ENCODE results near the gene NPY1R. TPM values are rescaled to one million over a fixed set of nuclear protein-coding genes. Genes with fewer than 3 reads are reported as not detected.

NPY1R gene
- total RNA-seq, 1 experiment from 2014 or later = 0.39 TPM

DNA sequence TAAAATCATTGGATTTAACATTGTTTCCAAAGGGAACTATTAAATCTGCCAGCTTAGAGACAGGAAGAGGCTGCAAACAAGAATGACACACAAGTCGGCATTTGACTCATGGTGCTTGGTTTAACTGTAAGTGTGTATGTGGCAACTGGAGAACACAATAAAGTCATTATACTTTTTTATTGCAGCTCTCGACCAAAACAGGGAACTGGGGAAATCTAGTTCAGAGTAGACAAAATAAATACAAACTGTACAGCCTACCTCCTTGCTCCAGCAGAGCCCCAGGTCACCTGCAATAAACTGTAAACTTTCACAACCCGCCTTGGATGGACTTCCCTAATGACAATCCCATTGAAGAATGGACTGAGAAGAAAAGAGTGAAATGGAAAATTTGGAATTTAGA is 35.3 kb upstream of the NPY1R start:
- ChIA-PET POLR2A (no interaction called here), CTCF (no interaction called here), RAD21 (ENCODE audit: low non-redundant PET in 1 of 2, low total read pairs in 2 of 2, uncharacterized antibody in 2 of 2, unreplicated experiment in 2 of 2) (no interaction called here)
- H3K27ac ChIP-seq (ENCODE audit: low read depth, low read length) = no peak overlapping the region
- no peak for DNase-seq (ENCODE audit: low read depth, low spot score)
- H3K9me2 ChIP-seq (ENCODE audit: insufficient read depth) = no peaks in the 10 kb centered on the region
- H3K4me1 ChIP-seq (ENCODE audit: control insufficient read depth in 1 of 2, insufficient read depth in 2 of 2, low read length in 2 of 2) = no peaks in the 10 kb centered on the region
- H3K36me3 ChIP-seq (ENCODE audit: control insufficient read depth in 1 of 2, insufficient read depth in 2 of 2, low read length in 2 of 2) = no peaks in the 10 kb centered on the region
- H2AFZ ChIP-seq (ENCODE audit: low read depth, low read length, poor library complexity, severe bottlenecking) = no peak overlapping the region
- no peak for ATAC-seq
- H3K79me2 ChIP-seq (ENCODE audit: insufficient read depth, low read length) = no peaks in the 10 kb centered on the region
- intact Hi-C loops (cut with micrococcal nuclease) = no loop called here
- H3K9ac ChIP-seq (ENCODE audit: low read length) = no peak overlapping the region
- no peaks in the 10 kb centered on the region for H3K27me3 ChIP-seq (ENCODE audit: insufficient read depth, low read length)
- no peak overlapping the region for H3K4me2 ChIP-seq (ENCODE audit: low read length)
- H3K9me3 ChIP-seq (ENCODE audit: control insufficient read depth in 1 of 2, insufficient read depth in 1 of 2, low read depth in 1 of 2, low read length in 2 of 2) = no peaks in the 10 kb centered on the region
- no peaks in the 10 kb centered on the region for H4K20me1 ChIP-seq (ENCODE audit: insufficient read depth)
- TF ChIP-seq, protein P1, sequence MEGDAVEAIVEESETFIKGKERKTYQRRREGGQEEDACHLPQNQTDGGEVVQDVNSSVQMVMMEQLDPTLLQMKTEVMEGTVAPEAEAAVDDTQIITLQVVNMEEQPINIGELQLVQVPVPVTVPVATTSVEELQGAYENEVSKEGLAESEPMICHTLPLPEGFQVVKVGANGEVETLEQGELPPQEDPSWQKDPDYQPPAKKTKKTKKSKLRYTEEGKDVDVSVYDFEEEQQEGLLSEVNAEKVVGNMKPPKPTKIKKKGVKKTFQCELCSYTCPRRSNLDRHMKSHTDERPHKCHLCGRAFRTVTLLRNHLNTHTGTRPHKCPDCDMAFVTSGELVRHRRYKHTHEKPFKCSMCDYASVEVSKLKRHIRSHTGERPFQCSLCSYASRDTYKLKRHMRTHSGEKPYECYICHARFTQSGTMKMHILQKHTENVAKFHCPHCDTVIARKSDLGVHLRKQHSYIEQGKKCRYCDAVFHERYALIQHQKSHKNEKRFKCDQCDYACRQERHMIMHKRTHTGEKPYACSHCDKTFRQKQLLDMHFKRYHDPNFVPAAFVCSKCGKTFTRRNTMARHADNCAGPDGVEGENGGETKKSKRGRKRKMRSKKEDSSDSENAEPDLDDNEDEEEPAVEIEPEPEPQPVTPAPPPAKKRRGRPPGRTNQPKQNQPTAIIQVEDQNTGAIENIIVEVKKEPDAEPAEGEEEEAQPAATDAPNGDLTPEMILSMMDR (IDR thresholded peaks at IDR 0.05 in 2 of 3, conservative IDR thresholded peaks at IDR 0.05 in 1 of 3; ENCODE audit: borderline replicate concordance in 1 of 3, insufficient read depth in 1 of 3, low read depth in 2 of 3, low read length in 2 of 3) = no peak
- TF ChIP-seq ZNF274 (IDR thresholded peaks at IDR 0.05; ENCODE audit: low read depth, low read length) (no peak), FOSL1 (IDR thresholded peaks at IDR 0.05; ENCODE audit: low read depth) (no peak), MAX (IDR thresholded peaks at IDR 0.05) (no peak), POLR2AphosphoS5 (IDR thresholded peaks at IDR 0.05; ENCODE audit: low read depth, low read length) (no peak), EZH2 (IDR thresholded peaks at IDR 0.05) (no peak), EGR1 (IDR thresholded peaks at IDR 0.05; ENCODE audit: low read depth) (no peak), EZH2phosphoT487 (IDR thresholded peaks at IDR 0.05; ENCODE audit: borderline replicate concordance) (no peak), ZFX (IDR thresholded peaks at IDR 0.05) (no peak), ELF1 (IDR thresholded peaks at IDR 0.05; ENCODE audit: borderline replicate concordance, low read depth) (no peak), SP1 (IDR thresholded peaks at IDR 0.05; ENCODE audit: low read depth) (no peak), RAD21 (IDR thresholded peaks at IDR 0.05; ENCODE audit: low read depth) (no peak), YY1 (IDR thresholded peaks at IDR 0.05; ENCODE audit: extremely low read depth, insufficient replicate concordance, low read depth, low read length) (no peak), CEBPB (IDR thresholded peaks at IDR 0.05; ENCODE audit: low read depth) (no peak), CBX3 (IDR thresholded peaks at IDR 0.05; ENCODE audit: low read depth) (no peak), JUND (IDR thresholded peaks at IDR 0.05) (no peak)
- TF ChIP-seq, protein P2, sequence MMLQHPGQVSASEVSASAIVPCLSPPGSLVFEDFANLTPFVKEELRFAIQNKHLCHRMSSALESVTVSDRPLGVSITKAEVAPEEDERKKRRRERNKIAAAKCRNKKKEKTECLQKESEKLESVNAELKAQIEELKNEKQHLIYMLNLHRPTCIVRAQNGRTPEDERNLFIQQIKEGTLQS (IDR thresholded peaks at IDR 0.05) = no peak
- TF ChIP-seq, protein P3, sequence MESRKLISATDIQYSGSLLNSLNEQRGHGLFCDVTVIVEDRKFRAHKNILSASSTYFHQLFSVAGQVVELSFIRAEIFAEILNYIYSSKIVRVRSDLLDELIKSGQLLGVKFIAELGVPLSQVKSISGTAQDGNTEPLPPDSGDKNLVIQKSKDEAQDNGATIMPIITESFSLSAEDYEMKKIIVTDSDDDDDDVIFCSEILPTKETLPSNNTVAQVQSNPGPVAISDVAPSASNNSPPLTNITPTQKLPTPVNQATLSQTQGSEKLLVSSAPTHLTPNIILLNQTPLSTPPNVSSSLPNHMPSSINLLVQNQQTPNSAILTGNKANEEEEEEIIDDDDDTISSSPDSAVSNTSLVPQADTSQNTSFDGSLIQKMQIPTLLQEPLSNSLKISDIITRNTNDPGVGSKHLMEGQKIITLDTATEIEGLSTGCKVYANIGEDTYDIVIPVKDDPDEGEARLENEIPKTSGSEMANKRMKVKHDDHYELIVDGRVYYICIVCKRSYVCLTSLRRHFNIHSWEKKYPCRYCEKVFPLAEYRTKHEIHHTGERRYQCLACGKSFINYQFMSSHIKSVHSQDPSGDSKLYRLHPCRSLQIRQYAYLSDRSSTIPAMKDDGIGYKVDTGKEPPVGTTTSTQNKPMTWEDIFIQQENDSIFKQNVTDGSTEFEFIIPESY (IDR thresholded peaks at IDR 0.05; ENCODE audit: extremely low read depth, insufficient replicate concordance, low read length) = no peak
- no TSS peak for BruUV-seq (replicated peaks)
- H3K4me3 ChIP-seq (replicated peaks in 1 of 2; ENCODE audit: low read depth in 1 of 2, low read length in 2 of 2) = no peak overlapping the region
